C1 segment of cervical spinal cord (tissue), 14 donors: ENCODE measurements around the gene APPL2.
A peak's percentile ranks its signal among the peaks of the same experiment; 100 is the strongest.
"Not testable (repeated sequence)": the region's sequence is repeated elsewhere in the genome, so short reads cannot be mapped to it uniquely, and the experiment has no call there.

ENCODE experiments used
- DNase-seq, 14 donors: peaks; one replicate each; lab custom pipeline; 2025; lab: John Stamatoyannopoulos, UW

The APPL2 gene

DNA sequence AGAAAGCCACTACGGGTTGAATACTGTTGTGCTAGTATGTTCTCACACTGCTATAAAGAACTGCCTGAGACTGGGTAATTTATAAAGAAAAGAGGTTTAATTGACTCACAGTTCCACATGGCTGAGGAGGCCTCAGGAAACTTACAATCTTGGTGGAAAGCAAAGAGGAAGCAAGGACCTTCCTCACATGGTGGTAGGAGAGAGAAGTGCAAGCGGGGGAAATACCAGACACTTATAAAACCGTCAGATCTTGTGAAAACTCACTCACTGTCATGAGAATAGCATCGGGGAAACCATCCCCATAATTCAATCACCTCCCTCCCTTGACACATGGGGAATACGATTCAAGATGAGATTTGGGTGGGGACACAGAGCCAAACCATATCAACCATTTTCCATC is 20.5 kb upstream of the APPL2 start:
- not testable (repeated sequence) for DNase-seq

DNA sequence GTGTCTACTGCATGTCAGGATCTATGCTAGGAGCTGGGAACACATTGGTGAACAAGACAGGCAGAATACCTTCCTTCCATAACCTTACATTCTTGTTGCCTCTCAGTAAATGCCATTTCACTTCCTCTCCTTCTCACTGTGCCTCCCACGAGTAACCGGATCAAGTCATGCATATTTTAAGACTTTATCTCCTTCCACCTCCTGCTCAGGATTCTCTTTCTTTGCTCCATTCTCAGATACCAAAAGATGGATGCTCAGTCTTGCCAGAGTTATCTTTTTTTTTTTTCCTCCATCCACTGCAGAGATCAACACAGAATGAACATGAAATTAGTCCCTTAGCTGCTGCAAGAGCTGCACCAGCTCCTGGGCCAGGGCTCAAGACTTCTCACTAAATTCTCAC is 20.0 kb upstream of the APPL2 start:
- DNase-seq = no peak

DNA sequence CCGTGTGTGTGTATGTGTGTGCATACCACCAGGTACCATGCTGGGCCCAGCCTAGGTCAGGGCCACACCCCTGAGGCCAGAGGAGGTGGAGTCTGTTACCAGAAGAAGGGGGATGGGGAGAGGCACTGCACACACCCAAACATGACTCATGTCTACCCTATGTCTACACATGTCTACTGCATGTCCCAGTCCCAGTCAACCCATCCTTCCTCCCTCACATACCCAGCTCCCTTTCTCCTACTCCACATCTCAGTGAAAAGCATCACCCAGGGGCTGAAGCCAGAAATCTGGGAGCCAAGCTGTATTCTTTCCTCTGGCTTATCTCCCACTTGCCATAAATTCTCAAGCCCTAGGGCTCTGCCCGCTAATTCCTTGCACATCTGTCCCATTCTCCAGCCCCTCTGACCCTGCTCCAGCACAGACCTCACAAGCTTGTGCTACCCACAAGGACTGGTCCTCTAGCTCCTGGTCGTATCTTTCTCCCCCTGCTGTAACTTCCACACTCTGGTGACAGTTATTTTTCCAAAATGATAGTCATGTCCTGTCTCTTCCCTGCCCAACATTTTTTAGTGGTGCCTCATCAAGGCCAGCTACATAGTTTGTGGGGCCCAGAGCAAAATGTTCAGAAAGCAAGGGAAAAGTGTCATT is 18.0 kb upstream of the APPL2 start:
- DNase-seq = no peak

DNA sequence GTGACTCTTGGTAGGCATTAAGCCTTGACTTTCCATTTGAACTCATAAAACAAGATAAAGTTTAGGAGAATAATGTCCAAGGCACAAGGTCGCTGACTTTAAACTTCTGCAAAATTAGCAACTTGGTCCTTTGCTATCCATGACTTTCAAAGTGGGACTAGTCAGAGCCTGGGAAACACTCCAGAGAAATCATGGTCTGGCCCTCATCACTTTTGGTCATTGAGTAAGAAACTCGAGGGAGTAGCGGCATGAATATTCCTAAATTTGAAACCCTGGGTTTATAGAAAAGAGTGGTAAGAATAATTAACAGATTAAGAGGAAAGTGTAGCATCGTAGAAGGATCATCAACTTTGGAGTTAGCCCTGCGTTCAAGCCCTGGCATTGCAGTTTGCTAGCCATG is 16.9 kb upstream of the APPL2 start:
- DNase-seq = no peak

DNA sequence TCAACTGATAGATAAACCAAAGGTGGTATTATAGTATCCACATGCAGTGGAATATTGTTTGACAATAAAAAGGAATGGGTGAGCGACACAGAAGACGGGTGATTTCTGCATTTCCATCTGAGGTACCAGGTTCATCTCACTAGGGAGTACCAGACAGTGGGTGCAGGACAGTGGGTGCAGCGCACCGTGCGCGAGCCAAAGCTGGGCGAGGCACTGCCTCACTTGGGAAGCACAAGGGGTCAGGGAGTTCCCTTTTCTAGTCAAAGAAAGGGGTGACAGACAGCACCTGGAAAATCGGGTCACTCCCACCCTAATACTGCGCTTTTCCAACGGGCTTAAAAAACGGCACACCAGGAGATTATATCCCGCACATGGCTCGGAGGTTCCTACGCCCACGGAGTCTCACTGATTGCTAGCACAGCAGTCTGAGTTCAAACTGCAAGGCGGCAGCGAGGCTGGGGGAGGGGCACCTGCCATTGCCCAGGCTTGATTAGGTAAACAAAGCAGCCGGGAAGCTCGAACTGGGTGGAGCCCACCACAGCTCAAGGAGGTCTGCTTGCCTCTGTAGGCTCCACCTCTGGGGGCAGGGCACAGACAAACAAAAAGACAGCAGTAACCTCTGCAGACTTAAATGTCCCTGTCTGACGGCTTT is 9.9 kb upstream of the APPL2 start:
- not testable (repeated sequence) for DNase-seq

DNA sequence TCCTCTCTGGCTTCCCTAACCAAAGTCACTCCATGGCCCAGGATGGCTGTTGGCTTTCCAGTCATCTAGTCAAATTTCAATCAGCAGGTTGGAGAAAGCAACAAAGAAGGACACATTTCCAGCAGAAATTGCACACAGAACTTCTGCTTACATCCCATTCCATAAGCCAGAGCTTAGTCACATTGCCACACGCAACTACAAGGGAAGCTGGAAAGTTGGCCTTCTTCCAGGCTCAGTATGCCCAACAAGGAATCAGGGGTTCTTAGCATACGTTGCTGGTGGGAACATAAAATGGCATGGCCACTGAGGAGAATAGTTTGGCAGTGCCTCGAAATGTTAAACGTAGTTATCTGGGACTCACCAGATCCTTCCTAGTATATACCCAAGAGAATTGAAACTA is 9.3 kb upstream of the APPL2 start:
- DNase-seq = no peak

DNA sequence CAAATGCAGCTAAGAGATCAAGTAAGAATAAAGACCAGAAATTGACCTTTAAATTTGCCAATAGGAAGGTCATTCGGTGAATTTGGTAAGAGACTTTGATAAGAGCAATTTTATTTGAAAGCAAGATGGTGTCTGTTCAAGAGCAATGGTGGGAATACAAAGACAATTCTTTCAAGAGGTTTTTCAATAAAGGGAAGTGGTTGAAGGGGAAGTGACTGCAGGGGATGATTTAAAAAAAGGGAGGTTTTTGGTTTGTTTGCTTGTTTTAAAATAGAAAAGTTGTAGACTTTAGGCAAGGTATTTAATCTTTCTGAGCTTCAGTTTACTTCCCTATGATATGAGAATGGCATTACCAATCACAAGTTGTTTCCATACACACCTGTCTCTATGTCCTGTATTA is 4.3 kb upstream of the APPL2 start:
- DNase-seq = no peak

DNA sequence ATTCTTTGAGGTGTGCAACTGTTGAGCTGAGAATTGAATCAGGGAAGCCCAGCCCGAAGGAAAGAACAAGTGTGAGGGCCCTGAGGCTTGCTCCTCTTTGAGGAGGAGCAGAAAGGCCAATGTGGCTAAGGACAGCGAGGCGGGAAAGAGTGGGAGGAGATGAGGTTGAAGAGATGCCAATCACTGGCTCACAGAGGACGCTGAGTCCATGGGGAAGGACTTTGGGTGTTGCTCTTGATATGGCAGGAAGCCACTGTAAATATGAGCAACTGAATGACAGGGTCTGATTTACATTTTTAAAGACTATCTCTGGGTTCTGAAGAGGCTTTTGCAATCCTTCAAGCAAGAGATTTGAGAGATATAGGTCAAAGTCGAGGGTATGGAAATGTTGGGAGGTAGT is 3.3 kb upstream of the APPL2 start:
- DNase-seq = no peak

DNA sequence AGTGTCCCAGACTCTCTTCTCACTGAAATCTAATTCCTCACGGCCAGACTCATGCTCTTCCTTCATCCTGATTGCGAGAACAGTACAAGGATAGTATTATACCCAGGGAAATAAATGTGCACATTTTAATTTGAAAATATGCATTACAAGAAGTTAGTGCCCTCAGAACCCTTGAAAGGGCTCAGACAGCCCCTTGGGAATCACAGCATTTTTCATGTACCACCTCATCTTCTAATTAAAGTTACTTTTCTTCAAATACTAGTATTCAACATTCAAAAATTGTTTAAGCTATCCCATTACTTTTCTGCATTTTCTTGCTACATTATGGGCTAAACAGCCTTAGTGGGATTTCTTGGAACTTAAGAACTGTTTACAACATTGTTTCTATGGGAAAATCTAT is 1.7 kb upstream of the APPL2 start:
- DNase-seq = no peak

DNA sequence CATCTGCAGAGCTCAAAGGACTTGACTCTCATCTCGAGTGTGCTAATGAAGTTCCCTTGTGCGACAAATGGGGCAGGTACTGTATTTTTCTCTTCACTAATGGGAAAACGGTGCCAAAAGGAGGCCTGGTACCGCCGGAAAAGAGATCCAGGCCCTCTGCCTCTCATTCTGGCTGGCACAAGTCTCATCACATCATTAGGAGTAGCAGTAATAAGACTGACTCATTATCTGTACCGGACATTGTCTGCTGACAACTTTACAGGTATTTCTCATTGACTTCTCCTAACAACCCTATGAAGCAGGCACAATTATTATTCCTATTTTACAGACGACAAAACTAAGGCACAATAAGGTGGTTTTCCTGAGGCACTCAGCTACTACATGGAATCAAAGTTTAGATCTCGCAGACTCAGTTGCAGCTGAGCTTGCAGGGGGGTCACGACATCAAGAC is 668 bp downstream of the APPL2 start:
- DNase-seq = peak in 4 of 14 donors; percentile 16 to 55 (median 30)

DNA sequence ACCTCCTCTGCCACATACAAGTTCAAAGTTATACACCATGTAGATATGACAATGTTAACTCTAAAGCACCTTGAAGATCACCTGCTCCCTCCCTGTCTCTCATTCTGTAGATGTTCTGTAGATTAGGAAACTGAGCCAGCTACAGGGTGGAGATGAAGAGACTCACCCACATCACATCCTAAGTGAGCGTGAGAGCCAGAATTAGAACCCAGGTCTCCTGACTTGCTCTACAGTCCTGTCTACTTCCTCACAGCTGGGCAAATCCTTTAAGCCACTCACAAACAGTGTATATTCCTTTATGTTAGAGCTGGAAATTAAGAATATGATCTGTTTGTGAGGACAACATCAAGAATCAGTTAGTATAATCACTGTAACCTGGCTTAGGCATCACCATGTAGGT is 1.8 kb downstream of the APPL2 start:
- no peak for DNase-seq

DNA sequence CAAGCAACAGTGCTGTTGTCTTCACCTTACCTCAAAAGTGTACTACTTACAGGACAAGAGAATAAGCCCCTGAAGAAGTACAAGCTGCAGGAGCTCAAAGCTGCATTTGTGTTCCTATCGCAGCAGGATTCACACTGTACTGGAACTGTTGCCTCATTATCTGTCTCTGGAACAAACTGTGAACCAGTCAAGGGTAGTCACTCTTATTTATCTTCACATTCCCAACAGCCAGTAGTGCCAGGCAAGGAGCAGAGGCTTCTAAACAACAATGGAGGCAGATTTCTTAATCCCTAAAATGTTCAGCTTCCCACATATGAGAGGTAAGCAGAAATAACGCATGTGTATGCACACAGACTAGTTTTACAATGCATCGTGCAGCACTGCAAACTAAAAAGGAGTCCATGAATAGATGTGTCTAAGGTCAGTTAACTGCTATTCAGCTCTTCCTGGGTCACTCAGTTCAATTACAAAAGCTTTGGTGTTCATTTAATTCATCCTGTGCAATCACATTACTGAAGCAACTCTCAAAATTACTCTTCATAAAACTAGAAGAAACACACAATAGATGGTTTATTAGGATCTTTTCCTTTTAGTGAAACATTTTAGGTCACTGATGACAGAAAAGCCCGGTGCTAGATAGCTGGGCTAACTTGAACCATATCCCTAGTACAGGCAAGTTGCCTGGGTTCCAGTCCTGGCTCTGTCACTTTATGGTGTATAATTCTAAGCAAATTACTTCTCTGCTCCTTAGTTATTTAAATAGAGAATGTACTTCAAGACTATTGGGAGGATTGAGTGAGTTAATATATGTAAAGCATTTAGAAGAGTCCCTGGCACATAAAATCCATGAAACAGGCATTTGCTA is 2.7 kb downstream of the APPL2 start:
- peak in 4 of 14 donors; percentile 11 to 28 (median 23) for DNase-seq

DNA sequence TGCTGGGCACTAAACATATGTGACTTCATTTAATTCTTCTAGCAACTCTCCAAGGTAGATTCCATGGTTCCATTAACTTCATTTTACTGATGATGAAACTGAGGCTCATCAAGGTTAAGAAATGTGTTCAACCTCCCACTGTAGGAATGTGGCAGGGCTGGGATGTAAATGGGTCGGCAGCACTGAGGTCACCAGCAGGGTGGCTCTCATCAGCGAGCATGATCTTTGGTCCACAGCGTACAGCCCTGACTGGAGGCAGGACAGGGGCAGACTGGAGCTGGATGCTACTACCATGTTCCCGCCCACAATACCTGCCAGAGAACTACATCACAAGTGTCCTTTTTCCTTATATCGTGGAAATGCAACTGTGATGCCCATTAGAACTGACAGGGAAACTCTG is 4.6 kb downstream of the APPL2 start:
- no peak for DNase-seq

DNA sequence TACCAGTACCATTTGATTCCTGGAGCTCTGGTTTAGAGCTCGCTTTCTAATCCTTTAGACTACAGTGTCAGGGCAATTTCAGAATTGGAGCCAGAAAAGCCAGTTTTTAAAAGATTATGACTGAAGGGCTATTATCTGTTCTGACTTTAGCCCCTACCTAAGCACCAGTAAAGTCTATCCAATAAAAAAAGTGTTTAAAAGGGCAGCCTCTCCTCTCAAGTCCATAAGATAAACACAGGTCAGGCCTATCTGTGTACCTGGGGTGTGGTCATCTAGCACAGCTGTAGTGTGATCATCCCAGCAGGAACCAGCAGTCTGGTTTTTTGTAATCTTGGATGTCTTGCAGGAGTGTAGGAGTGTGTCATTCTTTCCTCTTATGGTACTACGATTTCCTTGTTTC is 6.6 kb downstream of the APPL2 start:
- DNase-seq = no peak

DNA sequence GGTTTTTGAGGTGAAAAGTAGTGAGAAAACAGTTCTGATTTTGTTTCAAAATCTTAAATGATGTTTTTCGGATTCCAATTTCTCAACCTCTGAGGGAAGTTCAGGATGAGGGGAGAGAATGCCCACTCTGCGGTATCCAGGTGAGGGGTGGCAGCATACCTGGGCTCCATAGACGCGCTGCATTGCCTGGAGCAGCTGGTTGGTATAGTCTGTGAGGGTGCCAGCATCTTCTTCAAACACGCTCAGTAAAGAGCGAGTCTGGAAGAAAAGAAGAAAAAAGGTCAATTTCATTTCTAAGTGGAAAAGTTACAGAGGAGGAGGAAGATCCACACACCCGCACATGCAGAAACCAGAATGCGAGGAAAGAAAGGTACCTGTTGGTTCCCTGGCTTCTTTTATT is 7.0 kb downstream of the APPL2 start:
- no peak for DNase-seq

DNA sequence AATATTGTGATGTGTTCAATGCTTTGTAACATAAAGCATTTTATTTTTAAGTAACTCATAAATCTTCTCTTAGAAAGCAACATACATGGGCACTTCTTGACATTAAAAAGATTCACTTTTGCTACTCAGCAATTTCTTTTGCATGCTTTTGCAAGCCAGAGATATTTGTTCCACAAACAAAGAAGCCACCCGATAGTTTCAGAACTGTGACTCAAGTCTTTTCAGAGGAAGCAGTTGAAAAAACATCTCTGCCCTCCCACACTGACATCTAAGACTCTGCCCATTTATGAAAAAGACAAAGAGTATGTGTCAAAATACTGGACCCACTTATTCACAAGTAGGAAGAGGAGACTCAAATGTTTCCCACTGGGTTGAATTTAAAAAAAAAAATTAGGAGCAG is 7.5 kb downstream of the APPL2 start:
- DNase-seq = no peak

DNA sequence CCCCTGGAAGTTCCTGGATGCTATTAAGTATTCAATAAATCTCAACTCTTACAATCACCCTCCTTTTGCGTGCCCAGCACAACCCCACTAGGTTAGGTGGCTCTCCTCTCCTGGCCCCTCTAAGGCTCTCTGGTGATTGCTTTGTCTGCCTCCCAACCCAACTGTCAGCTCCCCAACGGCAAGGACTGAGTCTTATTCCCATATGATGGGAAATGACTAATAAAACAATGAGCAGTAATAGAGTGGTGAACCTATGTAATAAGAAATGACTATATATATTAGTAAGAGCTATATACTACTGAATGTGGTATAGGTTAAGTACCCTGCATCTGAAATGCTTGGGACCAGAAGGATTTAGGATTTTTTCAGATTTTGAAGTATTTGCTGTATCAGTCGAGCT is 8.1 kb downstream of the APPL2 start:
- no peak for DNase-seq

DNA sequence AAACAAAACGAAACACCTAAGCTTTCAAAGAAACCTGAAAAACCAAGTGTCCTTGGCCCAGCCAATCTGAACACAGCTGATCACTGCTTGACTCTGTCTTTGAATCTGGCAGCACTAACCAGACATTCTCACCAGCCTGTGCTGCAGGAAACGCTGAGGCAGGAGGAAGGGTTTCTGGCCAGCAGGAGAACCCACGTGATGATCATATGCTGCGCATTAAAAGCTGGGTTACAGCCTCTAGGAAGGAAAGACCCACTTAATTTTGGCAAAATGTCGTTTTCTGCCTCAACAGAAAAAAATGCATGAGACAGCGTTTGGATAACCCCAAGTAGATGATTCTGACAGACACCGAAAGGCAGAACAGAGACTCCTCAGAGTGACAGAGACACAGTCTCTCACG is 9.8 kb downstream of the APPL2 start:
- DNase-seq = peak in 13 of 14 donors; percentile 6 to 92 (median 62)

DNA sequence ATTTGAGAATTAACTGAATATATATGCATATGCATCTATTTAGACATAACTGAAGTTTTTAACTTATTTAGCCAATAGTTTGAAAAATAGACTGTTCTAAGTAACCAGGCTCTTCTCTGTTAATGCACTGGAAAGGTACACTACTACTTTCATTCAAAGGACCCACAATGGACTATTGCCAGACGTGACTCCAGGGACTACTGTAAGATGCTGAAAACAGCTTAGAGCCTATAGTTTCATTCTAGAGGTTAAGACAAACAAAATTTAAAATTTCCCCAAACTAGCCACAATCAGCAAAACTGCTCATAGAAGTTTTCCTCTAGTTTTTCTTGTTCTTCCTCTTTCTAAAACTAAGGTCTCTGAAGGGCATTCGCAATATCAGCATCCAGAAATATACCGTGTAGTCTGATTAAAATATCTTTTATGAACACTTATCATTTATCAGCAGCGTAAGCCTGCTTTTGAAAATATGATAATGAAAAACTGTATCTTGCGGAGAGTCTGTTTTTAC is 10.4 kb downstream of the APPL2 start:
- no peak for DNase-seq

DNA sequence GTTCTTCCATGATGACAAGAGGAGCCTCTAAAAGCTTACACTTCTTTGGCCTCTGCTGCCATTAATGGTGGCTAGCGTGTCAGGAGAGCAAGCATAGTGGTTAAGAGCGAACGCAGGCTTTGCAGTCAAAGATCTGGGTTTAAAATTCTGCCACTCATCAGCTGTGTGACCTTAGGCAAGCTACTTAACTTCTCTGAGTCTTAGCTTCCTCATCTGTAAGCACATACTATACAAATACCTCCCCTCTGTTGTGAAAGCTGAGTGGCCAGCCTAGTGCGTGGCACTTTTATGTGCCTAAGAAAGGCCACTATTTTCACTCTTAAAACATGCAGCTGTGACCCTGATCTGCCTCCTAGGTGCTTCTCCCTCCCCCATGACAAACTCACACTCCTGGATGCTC is 11.6 kb downstream of the APPL2 start:
- no peak for DNase-seq

DNA sequence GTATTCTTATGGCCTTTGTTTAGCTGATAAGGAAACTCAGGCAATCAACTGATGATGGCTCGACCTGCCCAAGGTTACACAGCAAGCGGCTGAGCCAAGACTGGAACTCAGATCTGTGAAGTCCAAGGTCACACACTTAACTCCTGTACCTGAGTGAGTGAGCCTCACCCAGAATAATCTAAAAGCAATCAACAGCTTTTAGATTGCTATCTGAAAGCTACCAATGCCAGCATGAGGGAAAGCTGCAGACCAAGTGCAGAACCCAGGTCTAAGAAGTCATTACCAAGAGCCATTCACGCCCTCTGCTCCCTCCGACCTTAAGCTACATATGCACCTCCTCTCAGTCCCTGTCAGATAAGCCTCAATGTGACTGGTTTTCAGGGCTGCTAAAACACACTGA is 12.1 kb downstream of the APPL2 start:
- no peak for DNase-seq

DNA sequence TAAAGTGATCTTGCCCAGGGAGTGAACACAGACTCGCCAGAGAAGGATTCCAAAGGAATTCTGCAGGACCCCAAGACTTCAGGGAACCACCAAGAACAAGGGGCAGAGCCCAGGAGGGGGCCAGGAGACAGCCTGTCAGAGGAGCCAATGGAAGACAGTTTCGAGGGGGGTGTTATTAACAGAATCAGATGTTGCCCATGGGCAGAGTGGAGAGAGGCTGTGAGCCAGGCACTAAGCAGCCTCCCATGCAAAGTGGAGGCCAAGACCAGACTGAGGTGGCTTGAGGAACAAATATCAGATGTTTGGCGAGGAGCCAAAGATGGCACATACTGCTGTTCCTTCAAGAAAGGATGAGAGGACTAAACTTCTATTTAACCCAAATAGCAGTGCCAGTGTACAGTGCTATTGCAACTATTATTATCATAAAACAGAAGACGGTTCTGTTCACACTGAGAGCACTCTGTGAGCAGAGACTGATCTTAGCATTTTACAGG is 12.6 kb downstream of the APPL2 start:
- DNase-seq = no peak
